ENCODE results near the gene KMT5B.

Gene KMT5B

DNA sequence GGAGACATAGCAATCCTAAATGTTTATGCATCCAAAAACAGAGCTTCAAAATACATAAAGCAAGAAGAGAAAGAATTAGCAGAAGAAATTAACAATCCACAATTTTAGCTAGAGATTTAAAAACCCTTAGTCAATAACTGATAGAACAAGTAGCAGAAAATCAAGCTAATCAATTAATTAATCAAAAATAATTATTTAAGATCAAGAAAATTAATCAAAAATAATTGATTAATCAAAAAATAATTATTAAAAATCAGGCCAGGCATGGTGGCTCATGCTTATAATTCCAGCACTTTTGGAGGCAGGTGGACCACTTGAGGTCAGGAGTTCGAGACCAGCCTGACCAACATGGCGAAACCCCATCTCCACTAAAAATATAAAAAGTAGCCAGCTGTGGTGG is 29.5 kb upstream of the KMT5B start:
- Mint-ChIP-seq H3K27me3 (ENCODE audit: low read depth) (peaks cover 11% of the 10 kb centered on the region), H3K27ac (no peak overlapping the region), H3K36me3 (ENCODE audit: low read depth) (no peaks in the 10 kb centered on the region), H3K4me1 (ENCODE audit: low read depth) (no peaks in the 10 kb centered on the region), H3K9me3 (peaks cover under 1% of the 10 kb centered on the region), H3K4me3 (no peak overlapping the region)
- DNase-seq (ENCODE audit: low spot score), result no peak

DNA sequence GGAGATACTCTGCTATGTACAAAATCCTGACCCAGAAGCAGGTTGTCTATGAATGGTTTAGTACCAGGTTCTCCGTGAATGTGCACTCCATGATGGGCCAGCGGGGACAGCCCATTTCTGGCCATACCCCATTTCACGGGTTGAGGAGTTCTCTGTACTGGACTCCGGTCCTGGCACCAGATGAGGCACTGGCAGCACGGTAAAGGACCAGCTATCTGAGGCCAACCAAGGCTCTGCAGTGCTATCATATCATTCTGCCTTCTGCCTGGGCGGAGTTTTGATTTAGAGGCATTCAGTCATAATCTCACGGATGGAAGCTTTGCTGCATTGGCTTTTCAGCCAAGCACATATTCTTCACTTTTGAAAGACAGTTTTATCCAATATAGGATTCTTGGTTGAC is 18.5 kb upstream of the KMT5B start:
- Mint-ChIP-seq H3K36me3 (ENCODE audit: low read depth) (no peaks in the 10 kb centered on the region), H3K4me1 (ENCODE audit: low read depth) (no peaks in the 10 kb centered on the region), H3K27me3 (ENCODE audit: low read depth) (peaks cover 6% of the 10 kb centered on the region), H3K9me3 (peaks cover 28% of the 10 kb centered on the region), H3K4me3 (no peak overlapping the region), H3K27ac (no peak overlapping the region)
- DNase-seq (ENCODE audit: low spot score), result no peak

DNA sequence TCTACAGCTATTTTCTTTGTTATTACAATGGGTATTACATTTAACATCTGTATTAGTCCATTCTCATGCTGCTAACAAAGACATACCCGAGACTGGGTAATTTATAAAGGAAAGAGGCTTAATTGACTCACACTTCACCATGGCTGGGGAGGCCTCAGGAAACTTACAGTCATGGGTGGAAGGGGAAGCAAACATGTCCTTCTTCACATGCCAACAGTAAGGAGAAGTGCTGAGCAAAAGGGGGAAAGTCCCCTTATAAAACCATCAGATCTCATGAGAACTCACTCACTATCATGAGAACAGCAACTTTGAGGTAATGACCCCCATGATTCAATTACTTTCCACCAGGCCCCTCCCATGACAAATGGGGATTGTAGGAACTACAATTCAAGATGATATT is 16.5 kb upstream of the KMT5B start:
- Mint-ChIP-seq H3K9me3 (peaks cover 31% of the 10 kb centered on the region), H3K36me3 (ENCODE audit: low read depth) (no peaks in the 10 kb centered on the region), H3K27ac (no peak overlapping the region), H3K4me1 (ENCODE audit: low read depth) (no peaks in the 10 kb centered on the region), H3K4me3 (no peak overlapping the region), H3K27me3 (ENCODE audit: low read depth) (peaks cover 6% of the 10 kb centered on the region)
- no peak for DNase-seq (ENCODE audit: low spot score)

GRCh38 chr11:68226421-68226820 is 13.3 kb upstream of the KMT5B start:
- no peak overlapping the region for H3K27ac Mint-ChIP-seq
- H3K4me1 Mint-ChIP-seq (ENCODE audit: low read depth), result peaks cover 2% of the 10 kb centered on the region
- no peaks in the 10 kb centered on the region for H3K36me3 Mint-ChIP-seq (ENCODE audit: low read depth)
- peaks cover 29% of the 10 kb centered on the region for H3K9me3 Mint-ChIP-seq
- H3K27me3 Mint-ChIP-seq (ENCODE audit: low read depth), result no peaks in the 10 kb centered on the region
- H3K4me3 Mint-ChIP-seq, result no peak overlapping the region
- no peak for DNase-seq (ENCODE audit: low spot score)

DNA sequence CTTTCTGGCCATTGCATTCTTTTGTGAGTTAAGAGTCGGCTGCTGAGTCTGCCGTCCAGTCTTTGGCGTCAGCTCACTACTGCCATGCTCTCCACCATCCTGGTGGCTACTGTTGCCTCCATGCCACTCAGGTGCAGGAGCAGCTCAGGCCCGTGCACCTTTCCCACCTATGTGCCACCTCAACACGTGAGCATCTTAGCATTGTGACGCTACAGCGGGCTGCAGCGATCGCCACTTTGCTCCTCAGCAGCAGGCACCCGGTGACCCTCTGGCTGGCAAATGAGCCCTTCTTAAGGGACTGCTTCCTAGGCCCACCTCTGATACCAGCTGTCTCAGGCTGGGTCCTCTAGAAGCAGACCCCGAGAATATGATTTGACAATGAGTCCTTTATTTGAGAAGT is 11.5 kb upstream of the KMT5B start:
- Mint-ChIP-seq H3K4me3 (no peak overlapping the region), H3K27me3 (ENCODE audit: low read depth) (peaks cover 3% of the 10 kb centered on the region), H3K9me3 (peaks cover 18% of the 10 kb centered on the region), H3K4me1 (ENCODE audit: low read depth) (peaks cover 2% of the 10 kb centered on the region), H3K27ac (no peak overlapping the region), H3K36me3 (ENCODE audit: low read depth) (no peaks in the 10 kb centered on the region)
- no peak for DNase-seq (ENCODE audit: low spot score)

DNA sequence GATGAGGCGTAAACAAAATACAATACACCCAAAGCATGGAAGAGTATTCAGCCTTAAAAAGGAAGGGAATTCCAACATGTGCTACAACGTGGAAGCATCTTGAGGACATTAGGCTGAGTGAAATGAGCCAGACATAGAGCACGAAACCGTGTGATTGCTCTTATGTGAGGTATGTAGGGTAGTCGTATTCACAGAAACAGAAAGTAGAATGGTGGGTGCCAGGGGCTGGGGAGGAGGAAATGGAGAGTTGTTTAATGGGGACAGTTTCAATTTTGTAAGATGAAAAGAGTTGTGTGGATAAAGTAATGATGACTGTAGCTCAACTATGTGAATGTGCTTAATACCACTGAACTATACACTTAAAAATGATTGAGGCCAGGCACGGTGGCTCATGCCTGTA is 10.2 kb upstream of the KMT5B start:
- no peak overlapping the region for H3K4me3 Mint-ChIP-seq

DNA sequence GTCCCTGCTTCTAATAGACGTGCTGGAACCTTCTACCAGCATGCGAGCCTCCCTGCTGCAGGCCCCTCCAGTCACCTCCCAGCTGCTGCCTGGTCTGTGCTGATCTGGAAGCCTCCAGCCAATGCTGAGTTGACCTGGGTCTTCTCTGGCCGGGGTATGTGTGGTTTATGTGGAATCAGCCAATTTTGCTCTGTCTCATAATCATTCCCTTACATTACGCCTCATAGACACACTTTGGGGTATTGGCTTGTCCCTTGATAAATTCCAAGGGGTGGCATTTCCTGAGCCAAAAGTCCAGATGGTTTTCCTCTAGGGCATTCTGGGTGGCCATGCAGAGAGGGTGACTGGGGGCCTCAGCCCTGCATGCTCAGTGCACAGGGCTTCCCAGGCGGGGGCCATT is 8.3 kb upstream of the KMT5B start:
- no peaks in the 10 kb centered on the region for H3K36me3 Mint-ChIP-seq (ENCODE audit: low read depth)
- peaks cover 2% of the 10 kb centered on the region for H3K4me1 Mint-ChIP-seq (ENCODE audit: low read depth)
- H3K9me3 Mint-ChIP-seq, result peaks cover 3% of the 10 kb centered on the region

More for the DNA sequence above, 10.2 kb upstream of the KMT5B start:
- Mint-ChIP-seq H3K27ac (no peak overlapping the region), H3K9me3 (peaks cover 7% of the 10 kb centered on the region), H3K4me1 (ENCODE audit: low read depth) (peaks cover 2% of the 10 kb centered on the region), H3K36me3 (ENCODE audit: low read depth) (no peaks in the 10 kb centered on the region), H3K27me3 (ENCODE audit: low read depth) (peaks cover 4% of the 10 kb centered on the region)
- no peak for DNase-seq (ENCODE audit: low spot score)

DNA sequence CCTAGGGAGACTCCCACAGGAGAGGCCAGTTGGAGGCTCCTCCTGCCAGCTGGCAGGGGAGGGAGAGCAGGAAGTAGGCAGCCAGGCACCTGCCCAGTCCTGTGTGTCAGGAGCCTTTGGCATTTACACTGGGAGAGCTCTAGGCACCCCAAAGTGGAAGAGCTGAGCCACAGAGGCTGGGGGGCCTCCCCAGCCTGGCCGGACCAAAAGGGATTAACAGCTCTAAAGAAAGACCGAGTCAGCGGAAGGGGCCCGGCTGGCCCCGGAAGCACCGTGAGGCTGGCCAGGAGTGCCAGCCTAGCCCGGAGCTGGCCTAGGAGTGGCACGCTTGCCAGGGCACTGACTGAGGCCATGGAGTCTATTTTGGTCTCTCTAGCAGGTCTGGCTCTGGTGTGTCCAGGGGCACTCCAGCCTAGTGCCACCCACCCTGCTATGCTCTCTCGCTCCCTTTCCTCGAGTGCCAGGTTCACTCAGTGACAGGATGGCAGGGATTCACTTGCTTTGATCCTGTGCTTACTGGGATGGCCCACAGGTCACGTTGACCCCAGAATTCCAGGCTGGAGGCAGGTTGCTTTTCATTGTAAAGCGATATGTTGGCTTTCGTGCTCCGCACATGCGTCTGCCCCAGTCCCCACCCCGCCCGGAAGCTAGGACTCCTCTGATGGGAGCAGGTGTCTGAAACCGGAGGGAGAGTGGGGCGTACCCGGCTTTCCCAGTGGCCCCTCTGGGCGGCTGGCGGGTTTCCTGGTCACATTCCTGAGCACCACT is 3.3 kb upstream of the KMT5B start:
- peaks cover 14% of the 10 kb centered on the region for H3K4me1 Mint-ChIP-seq (ENCODE audit: low read depth)
- H3K27me3 Mint-ChIP-seq (ENCODE audit: low read depth), result peaks cover 22% of the 10 kb centered on the region
- no peaks in the 10 kb centered on the region for H3K9me3 Mint-ChIP-seq
- no peaks in the 10 kb centered on the region for H3K36me3 Mint-ChIP-seq (ENCODE audit: low read depth)
- H3K4me3 Mint-ChIP-seq, result no peak overlapping the region
- H3K27ac Mint-ChIP-seq, result no peak overlapping the region
- no peak for DNase-seq (ENCODE audit: low spot score)

More for the DNA sequence above, 8.3 kb upstream of the KMT5B start:
- Mint-ChIP-seq H3K27ac (no peak overlapping the region), H3K27me3 (ENCODE audit: low read depth) (peaks cover 7% of the 10 kb centered on the region), H3K4me3 (no peak overlapping the region)
- no peak for DNase-seq (ENCODE audit: low spot score)

- Mint-ChIP-seq H3K9me3 (no peaks in the 10 kb centered on the region), H3K27me3 (ENCODE audit: low read depth) (peaks cover 25% of the 10 kb centered on the region), H3K4me1 (ENCODE audit: low read depth) (peaks cover 18% of the 10 kb centered on the region), H3K36me3 (ENCODE audit: low read depth) (no peaks in the 10 kb centered on the region), H3K27ac (peak overlapping the region; percentile 72), H3K4me3 (peak overlapping the region; percentile 81)
- DNase-seq (ENCODE audit: low spot score), result no peak
Observed at GRCh38 chr11:68215524-68216170, 2.6 kb upstream of the KMT5B start.

DNA sequence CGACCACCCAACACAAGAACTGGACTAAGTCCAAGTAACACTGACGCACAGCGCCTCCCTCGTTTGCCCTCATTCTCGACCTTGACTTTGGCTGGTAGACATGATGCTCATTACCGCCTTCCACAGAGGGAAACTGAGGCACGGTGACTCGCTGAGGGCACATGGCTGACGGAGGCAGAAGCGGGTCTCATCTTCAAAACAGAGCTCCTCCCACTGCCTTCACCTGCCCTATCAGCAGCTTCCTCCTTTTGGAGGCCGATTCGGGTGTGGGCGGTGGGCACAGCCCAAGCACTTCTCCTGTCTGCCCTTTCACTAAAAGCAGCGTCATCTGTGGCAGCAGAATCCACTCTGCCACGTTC is 2.0 kb upstream of the KMT5B start:
- Mint-ChIP-seq H3K4me3 (peak overlapping the region; percentile 81), H3K27ac (peak overlapping the region; percentile 72), H3K4me1 (ENCODE audit: low read depth) (peaks cover 22% of the 10 kb centered on the region), H3K36me3 (ENCODE audit: low read depth) (no peaks in the 10 kb centered on the region), H3K9me3 (no peaks in the 10 kb centered on the region), H3K27me3 (ENCODE audit: low read depth) (peaks cover 25% of the 10 kb centered on the region)
- peak; percentile 42 for DNase-seq (ENCODE audit: low spot score)

GRCh38 chr11:68214173-68215086 is 1.3 kb upstream of the KMT5B start:
- no peaks in the 10 kb centered on the region for H3K36me3 Mint-ChIP-seq (ENCODE audit: low read depth)
- peak overlapping the region; percentile 81 for H3K4me3 Mint-ChIP-seq
- peaks cover 21% of the 10 kb centered on the region for H3K27me3 Mint-ChIP-seq (ENCODE audit: low read depth)
- no peaks in the 10 kb centered on the region for H3K9me3 Mint-ChIP-seq
- H3K4me1 Mint-ChIP-seq (ENCODE audit: low read depth), result peaks cover 23% of the 10 kb centered on the region
- no peak overlapping the region for H3K27ac Mint-ChIP-seq
- DNase-seq (ENCODE audit: low spot score), result no peak

- peak overlapping the region; percentile 82 for H3K27ac Mint-ChIP-seq
- H3K27me3 Mint-ChIP-seq (ENCODE audit: low read depth), result peaks cover 21% of the 10 kb centered on the region
- H3K9me3 Mint-ChIP-seq, result no peaks in the 10 kb centered on the region
- H3K4me3 Mint-ChIP-seq, result peak overlapping the region; percentile 65
- H3K36me3 Mint-ChIP-seq (ENCODE audit: low read depth), result no peaks in the 10 kb centered on the region
- DNase-seq (ENCODE audit: low spot score), result peak; percentile 84
- peaks cover 26% of the 10 kb centered on the region for H3K4me1 Mint-ChIP-seq (ENCODE audit: low read depth)
Observed at GRCh38 chr11:68213555-68214172, 568 bp upstream of the KMT5B start.

- peak; percentile 50 for DNase-seq (ENCODE audit: low spot score)
- Mint-ChIP-seq H3K27me3 (ENCODE audit: low read depth) (peaks cover 21% of the 10 kb centered on the region), H3K27ac (peak overlapping the region; percentile 88), H3K36me3 (ENCODE audit: low read depth) (no peaks in the 10 kb centered on the region), H3K4me1 (ENCODE audit: low read depth) (peaks cover 29% of the 10 kb centered on the region), H3K4me3 (peak overlapping the region; percentile 90), H3K9me3 (no peaks in the 10 kb centered on the region)
Observed at GRCh38 chr11:68212421-68213134, 518 bp downstream of the KMT5B start.

Data from T-helper 2 cell treated with Interferon-gamma antibody and Interleukin-4, amounts not matched to agents 5 μg/mL and 100 μg/mL, for 36 hours (primary cell).